GM20431 (cell line): Measurements from ENCODE around the gene MRPS6.

Experiments used
- in situ Hi-C: fragments of 300-500 bp; cut with MseI, MboI; formaldehyde crosslinking; loops from one replicate; pipeline ENCODE4 v1.15.0; 2020; ENCODE audit warnings: low sequenced_read_pairs; ENCODE audit not compliant: unreplicated experiment

MRPS6 gene

DNA sequence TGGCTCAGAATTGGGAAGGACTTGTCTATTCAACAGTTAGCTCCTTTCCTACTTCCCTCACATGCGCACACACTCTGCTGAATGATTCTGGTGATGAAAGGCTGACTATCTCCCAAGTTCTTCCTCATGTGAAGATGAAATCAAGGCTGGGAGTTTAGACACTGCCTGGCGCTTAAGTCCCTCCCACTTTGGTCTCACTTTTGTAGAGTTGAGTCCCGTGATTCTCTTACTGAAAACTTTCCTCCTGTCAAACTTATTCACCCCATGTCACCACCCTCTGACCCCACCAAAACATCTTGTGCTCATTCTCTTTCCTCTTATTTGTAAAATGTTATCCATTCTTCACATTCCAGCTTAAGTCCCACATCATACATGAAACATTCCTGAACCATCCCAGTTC is 8.4 kb upstream of the MRPS6 start:
- in situ Hi-C loops = no loop called here

DNA sequence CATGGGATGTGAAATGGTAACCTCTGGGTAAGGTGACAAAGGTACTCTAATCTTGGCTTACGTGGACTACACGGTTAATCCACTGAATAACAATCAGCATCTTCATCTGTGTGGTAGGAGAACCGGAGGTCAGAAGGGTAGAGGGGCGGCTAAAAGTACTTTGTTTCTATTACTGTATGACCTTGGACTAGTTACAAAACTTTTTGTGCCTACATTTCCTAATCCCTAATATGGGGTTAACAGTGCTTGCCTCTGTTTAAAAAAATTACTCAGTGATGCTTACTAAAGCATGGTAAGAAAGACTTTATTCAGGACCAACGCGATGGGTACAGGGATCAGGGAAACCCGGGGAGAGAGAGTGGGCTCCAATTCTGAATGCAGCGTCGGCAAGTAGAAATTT is 1.7 kb upstream of the MRPS6 start:
- in situ Hi-C loops = no loop called here

DNA sequence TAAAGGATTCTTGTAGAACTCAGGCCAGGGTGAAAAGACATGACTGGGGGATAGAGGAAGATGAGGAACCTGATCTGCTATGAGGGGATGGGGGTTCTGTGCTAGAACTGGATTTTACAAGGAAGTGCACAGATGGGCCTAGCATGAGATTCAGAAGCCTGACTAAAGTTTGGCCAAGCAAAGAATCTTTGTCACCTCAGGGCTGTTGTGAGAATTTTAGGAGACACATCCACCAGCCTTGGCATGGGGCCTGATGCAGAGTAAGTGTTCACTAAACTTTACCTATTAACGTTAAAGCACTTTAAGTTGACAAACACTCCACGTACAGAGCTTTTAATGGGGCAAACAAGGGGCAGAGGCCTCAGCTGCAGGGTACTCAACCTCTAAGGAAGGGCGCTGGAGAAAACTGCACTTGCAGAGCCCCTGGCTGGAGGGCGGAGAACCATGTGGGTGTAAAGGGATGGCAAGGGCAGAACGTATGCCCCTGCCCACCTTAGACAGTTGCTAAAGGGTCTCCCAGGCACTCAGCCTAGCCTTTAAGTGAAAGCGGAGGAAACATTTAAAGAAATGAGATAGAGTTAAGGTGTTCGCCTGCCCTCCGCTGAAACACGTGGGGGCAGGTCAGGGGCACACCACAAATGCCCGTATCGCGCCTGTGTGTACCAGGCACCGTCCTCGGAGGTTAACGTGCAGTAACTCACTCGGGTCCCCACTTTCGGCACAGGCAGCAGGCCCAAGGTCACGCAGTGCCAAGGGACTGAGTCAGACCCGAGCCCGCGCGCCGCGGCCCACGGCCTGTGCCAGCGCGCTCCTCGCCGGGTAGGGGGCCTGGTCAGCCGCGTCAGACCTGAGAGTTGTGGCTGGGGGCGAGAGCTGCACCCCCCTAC is 990 bp upstream of the MRPS6 start:
- in situ Hi-C loops = no loop called here

DNA sequence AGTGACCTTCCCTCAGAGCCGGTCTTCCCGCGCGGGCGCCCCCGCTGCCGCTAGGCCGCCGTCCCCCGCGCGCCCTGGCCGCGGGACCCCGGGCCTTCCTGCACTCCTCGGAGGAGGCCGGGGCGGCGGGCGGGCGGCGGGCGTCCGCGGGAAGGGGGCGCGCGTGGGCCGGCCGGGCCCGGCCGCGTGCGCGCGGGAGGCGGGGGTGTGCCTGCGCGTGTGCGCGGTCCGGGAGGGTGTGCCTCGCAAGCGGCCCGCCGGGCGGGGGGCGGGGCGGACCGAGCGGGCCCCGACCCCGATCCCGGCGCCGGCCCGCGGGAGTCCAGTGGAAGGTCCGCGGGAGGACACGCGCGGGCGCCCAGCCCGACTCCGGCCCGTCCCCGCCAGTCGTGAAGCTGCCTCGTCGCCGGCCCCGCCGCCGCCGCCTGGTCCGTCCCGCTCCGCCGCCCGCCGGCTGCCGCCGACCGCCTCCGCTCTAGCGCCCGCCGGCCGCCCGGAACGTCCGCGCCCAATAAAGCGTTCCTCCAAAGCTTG is 438 bp downstream of the MRPS6 start:
- in situ Hi-C loops = no loop called here

DNA sequence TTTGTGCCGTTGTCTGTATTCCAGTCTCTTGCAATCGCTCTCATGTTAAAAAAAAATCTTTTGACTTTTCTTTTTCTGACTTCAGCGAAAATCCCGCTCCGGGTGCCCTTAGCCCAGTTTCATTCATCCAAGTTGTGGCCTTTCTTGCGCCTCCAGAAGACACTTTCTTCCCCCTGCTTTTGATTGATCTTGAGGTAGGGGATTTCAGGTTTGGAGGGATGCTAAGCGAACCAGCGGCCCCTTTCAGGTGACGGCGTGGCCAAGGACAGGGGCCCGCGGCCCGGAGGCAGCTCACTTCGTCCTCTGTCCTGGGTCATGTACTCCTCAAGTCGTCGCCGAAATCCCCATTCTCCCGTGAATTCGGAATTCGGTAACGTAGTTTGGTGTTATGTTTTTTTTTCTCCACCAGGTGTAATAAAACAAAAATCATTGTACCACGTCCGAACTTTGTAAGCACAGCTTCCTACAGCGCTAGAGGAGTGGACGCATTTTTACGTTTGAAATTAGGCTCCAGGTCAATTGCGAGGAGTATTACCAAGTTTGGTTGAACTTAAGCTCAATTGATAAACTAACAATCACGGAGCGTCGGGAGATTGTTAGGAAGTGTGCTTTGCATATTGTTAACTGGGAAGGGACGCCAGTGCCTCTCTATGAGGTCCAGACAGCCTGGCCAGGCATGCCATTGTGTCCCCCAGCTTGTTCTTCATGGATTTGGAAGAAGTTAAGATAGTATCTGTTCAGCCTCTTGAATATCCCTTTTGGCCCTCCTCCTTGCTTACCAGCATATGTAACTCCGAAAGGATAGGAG is 1.1 kb downstream of the MRPS6 start:
- in situ Hi-C loops = loop anchor here (25.0 kb wide), 1 partner anchor 137 kb away; no protein-coding TSS in a partner anchor

DNA sequence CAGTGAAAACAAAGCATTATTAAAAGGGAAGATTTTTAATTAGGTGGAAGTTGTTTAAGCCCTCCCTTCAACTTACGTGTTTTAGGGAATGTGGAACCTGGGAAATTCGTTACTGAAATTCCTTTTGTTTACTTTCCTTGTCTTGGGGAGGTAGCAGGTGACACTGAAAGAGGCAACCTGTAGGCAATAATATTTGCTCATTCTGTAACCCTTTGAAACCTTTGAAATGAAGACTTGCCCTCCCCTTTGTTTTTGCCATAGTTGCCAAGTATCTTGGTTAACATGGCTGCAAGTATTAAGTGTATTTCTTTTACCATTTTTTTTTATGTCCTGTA is 1.7 kb downstream of the MRPS6 start:
- in situ Hi-C loops = loop anchor here (25.0 kb wide), 1 partner anchor 138 kb away; no protein-coding TSS in a partner anchor

DNA sequence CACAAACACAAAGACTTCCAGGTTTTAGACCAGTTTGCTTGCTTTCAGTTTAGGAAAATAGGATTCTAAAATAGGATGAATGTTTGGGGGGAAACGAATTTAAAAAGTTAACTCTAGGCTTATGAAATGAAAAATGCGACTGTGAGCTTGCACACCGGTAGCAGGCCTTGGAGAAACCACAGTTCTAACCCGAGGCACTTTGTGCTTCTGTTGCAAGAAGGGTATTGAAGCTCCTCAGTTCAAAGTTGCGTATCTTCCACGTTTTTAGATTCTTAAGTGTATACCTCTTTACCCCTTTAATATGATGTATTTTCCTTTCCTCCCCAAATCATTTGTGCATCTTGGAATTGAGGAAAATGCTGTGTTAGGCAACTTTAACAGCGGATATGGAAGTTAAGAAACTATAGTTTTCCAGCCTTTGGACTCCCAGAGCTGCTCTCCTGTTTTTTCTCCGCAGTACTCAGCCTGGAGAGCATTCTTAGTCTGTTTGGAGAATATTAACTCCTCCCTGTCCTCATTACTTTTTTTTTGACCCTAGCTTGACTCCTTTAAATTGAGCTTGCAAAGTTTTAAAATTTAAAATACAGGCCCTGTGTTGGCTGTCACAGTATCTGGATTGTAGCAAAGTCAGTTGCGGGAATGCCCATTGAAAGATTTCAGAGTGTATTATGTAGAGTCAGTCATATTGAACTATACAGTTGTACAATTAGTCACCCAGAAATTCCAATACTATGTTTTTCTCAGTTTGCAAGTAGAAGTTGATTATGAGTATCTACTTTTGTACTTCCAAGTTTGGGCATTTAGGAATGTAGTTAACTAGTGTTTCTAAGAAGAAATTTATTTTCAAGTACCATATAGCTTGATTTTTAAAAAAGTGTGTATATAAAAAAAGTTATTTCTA is 2.6 kb downstream of the MRPS6 start:
- in situ Hi-C loops = loop anchor here (25.0 kb wide), 1 partner anchor 139 kb away; no protein-coding TSS in a partner anchor

DNA sequence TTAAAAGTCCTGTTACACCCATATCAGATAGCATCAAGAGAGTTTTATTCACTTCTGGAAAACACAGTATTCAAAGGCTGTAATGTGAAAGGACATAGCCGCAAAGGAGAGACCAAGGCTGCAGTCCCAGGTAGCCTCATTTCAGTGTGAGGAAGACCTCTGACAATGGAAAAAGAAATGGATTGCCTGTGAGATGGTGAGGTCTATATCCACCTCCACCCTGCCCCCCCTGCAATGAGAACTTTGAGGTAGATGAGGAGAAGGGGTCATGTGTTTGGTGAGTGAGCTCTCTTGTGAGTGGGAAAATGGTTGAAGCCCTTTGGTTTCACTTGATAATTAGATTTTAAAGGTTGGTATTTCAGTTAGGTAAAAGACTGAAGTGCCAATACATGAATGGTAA is 3.5 kb downstream of the MRPS6 start:
- in situ Hi-C loops = loop anchor here (25.0 kb wide), 1 partner anchor 140 kb away; no protein-coding TSS in a partner anchor

DNA sequence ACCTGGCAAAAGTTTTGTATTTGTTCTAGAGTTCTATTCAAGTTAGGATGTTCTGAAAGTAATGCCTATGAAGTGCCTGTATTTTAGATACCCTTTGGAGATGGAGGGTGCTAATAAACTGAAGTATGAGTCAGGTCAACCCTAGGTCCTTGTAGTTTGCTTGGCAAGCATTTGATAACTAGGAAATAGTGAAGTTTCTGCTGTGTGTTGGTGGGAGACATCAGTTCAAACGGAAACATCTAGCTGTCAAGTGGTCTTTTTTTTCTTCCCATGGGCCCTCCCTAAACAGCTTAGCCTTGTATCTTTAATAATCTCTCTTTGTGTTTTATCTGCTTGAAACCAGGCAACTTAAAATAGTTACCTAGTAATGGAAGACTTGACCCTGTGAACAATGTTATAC is 4.5 kb downstream of the MRPS6 start:
- in situ Hi-C loops = loop anchor here (25.0 kb wide), 1 partner anchor 141 kb away; no protein-coding TSS in a partner anchor

DNA sequence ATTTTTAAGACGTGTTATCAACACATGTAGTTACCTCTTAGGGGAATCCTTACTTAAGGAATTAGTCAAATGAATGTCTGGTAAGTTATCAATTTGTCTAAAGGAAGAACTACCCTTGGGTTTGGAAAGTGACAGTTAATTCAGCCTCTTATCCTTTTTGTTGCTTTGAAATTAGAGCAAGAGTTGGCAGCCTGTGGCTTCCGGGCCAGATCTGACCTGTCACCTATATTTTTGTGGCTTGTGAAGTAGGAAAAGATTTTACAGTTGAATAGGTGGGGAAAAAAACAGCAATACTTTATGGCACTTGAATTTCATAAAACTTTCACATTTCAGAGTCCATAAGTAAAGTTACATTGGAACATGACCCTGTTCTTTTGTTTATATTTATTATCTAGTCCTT is 5.5 kb downstream of the MRPS6 start:
- in situ Hi-C loops = loop anchor here (25.0 kb wide), 1 partner anchor 142 kb away; no protein-coding TSS in a partner anchor

DNA sequence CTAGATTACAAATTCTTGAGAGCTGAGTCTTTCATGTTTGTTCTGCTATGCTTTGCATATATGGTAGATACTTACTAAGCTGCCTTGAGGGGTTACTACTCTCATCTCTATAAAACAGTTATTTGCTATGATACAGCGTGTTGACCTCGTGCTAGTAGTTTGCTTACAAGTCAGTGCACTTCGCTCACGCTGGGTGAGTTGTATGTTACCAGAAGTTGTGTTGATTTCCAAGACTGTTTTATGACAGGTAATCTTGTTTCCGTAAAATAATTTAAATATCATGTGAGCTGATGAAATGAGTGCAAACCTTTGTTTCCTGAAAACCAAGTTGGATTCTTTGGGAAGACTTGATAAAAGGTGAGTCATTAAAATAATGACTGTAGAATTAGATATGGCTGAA is 7.3 kb downstream of the MRPS6 start:
- in situ Hi-C loops = loop anchor here (25.0 kb wide), 1 partner anchor 143 kb away; no protein-coding TSS in a partner anchor

DNA sequence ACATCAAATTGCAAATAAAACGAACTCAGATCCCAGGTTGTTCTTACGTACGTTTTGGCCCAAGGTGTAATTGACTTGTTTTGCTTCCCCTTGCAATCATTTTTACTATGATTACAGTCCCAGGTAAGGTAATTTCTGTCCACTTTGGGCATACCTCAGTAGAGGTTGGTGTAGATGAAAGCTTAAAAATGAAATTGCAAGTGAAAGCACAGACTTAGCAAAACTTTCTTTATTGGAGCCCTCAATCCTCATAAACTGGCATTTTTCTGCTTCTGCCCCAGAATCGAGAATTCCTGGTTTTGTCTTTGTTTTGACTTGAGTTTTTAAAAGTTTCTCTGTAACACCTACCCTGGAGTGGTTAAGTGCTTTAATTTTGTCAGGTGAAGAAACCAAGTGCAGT is 9.4 kb downstream of the MRPS6 start:
- in situ Hi-C loops = loop anchor here (25.0 kb wide), 1 partner anchor 145 kb away; no protein-coding TSS in a partner anchor

DNA sequence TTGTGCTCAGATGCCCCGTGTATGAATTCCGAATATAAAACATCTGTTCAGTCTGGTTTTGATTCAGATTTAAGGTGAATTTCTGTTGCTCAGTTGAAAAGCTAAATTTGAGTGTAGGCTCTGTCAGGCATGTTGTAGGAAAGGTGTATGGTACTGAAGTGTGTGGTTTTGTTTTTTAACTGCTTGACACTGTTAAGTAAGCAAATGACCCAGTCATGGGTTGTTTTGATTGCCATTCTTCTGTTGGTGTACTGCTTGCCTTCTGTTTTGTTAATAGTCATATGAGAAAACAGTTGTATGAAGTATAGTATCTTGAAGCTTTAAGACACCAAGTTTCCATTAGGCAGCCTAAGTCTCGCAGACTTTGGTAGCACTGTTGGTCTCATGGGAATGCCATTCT is 10.0 kb downstream of the MRPS6 start:
- in situ Hi-C loops = loop anchor here (25.0 kb wide), 1 partner anchor 146 kb away; no protein-coding TSS in a partner anchor

DNA sequence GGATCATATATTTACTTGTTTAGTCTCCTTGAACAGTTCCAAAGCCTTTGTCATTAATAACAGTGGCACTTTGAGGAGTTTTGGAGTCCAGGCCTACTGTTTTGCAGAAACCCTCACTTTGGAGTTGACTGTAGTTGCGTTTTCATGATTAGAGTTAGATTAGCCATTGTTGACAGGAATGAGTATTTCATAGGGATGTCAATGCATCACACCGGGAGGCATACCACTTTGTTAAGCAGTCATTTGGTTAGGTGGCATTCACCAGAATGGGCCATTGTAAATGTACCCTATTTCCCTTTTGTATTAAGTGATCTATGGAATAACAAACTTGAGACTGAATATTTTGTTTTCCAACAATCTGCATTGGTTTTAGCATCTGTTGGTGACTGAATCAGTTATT is 11.8 kb downstream of the MRPS6 start:
- in situ Hi-C loops = loop anchor here (25.0 kb wide), 1 partner anchor 148 kb away; no protein-coding TSS in a partner anchor

DNA sequence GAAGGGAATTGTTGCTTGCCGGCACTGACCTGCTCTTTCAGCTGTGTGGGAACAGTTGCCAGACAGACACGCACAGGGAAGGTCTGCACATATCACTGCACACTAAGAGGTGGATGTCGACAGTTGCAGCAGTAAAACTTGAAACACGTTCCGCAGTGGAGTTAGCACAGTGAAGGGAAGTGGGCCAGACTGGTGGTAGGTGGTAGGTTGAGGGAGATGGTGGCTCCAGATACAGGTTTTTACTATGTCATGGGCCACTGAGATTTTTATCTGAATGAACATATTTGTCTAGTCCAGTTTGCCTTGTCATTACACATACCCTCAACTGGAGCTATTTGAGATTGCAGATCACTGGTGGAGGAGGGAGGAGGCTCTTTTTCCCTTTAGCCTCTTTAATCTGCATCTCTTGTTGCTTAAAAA is 13.5 kb downstream of the MRPS6 start:
- in situ Hi-C loops = loop anchor here (25.0 kb wide), 1 partner anchor 150 kb away; no protein-coding TSS in a partner anchor

DNA sequence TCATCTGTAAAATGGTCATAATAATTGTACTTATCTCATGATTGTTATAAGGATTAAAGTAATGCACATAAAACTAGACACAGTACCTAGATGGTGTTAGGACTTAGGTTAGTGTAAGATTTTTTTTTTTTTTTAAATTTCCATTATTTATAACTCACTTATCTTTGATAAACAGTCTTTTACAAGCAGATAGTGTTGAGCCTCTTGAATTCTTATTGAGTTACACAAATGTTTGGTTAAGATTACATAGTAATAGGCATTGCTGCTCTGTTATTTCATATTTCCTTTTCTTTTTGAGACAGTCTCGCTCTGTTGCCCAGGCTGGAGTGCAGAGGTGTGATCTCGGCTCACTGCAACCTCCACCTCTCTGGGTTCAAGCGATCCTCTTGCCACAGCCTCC is 15.4 kb downstream of the MRPS6 start:
- in situ Hi-C loops = loop anchor here (25.0 kb wide), 1 partner anchor 151 kb away; no protein-coding TSS in a partner anchor

DNA sequence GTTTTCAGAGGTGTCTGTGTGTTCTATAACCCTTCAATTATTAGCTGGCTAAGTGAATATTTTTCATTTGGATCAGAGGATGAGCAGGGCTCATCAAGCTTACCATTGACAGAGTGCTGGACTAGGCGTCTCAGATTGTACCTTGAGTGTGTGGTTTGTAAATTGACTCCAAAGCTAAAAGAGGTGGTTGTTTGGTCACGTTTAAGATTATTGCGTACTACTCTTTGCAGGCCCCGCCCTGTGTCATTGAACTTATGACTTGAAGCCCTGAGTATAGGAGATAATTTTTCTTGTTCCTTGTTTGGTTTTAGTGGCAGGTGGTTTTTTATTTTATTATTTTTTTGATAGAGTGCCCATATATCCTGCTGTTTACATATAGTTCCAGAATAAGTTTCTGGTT is 17.7 kb downstream of the MRPS6 start:
- in situ Hi-C loops = loop anchor here (25.0 kb wide), 1 partner anchor 154 kb away; no protein-coding TSS in a partner anchor

DNA sequence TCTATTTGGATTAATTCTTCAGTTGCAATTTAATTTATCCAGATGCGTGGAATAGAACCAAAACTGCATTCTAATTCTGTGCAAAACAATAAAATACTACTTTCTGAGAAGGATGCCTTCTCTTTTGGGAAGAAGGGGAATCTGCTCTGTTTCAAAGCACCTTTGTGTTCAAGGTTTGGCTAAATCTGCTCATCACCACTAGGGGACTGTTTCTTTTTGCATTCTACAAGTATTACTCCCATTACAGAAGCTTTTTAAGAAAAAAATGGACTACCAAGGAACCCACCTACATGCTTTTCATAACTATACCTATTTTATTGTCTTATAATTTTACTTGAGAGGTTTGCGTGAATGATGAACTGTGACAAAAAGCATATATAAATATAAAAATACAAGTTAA is 18.2 kb downstream of the MRPS6 start:
- in situ Hi-C loops = loop anchor here (25.0 kb wide), 1 partner anchor 154 kb away; no protein-coding TSS in a partner anchor
